B cell (primary cell): Measurements from ENCODE around the gene TSEN54. TPM values are rescaled to one million over a fixed set of nuclear protein-coding genes. Genes with fewer than 3 reads are reported as not detected.
A peak's percentile ranks its signal among the peaks of the same experiment; 100 is the strongest.

Experiments
- ATAC-seq: fragments of 200-7000 bp; cut with Tn5 transposase; one replicate; pipeline ENCODE4 v1.10.0; 2021; ENCODE audit warnings: low read depth, mild to moderate bottlenecking, moderate number of reproducible peaks, moderate library complexity
- CTCF ChIA-PET: fragments of 350-600 bp; sonication (Branson Sonifier 250); formaldehyde crosslinking; loops from one replicate; lab custom pipeline; 2021; ENCODE audit warnings: antibody characterized with exemption, inconsistent platforms; lab: Charles Lee
- POLR2A ChIA-PET: fragments of 350-600 bp; sonication (Branson Sonifier 250); formaldehyde crosslinking; loops from one replicate; lab custom pipeline; 2021; ENCODE audit warnings: antibody characterized with exemption; lab: Charles Lee
- DNase-seq: peaks from one replicate; pipeline ENCODE4 v3.0.0; 2013
- H2AFZ ChIP-seq: 2 replicates; pipeline ENCODE4 v1.6.1; 2012; ENCODE audit warnings: mild to moderate bottlenecking, low read depth, low read length; ENCODE audit not compliant: insufficient read depth, poor library complexity, severe bottlenecking
- H3K27ac ChIP-seq, 2 donors: 1 replicate in 1 of 2; 2 replicates in 1 of 2; pipeline ENCODE4 v1.5.1; 2012 to 2013; ENCODE audit warnings: low read length in 2 of 2, mild to moderate bottlenecking in 2 of 2, moderate library complexity in 1 of 2
- H3K27me3 ChIP-seq, 4 experiments: fragments of 200-600 bp in 1 of 4; sonication (generic) in 1 of 4; replicated peaks in 1 of 4; 1 replicate in 2 of 4; 2 replicates in 2 of 4; pipeline versions ENCODE4 v1.6.1 to v1.7.0; 2013 to 2016; ENCODE audit warnings: low read length in 3 of 4, mild to moderate bottlenecking in 2 of 4, mixed read lengths in 1 of 4, moderate library complexity in 1 of 4; ENCODE audit not compliant: insufficient read depth in 4 of 4, control insufficient read depth in 3 of 4; ENCODE audit errors: control extremely low read depth in 1 of 4
- H3K36me3 ChIP-seq, 2 experiments: replicated peaks in 1 of 2; 1 replicate in 1 of 2; 2 replicates in 1 of 2; pipeline versions ENCODE4 v1.6.1 to v1.7.1; 2013; ENCODE audit warnings: low read length in 1 of 2; ENCODE audit not compliant: insufficient read depth in 2 of 2, control insufficient read depth in 1 of 2; ENCODE audit errors: control extremely low read depth in 1 of 2, extremely low read depth in 1 of 2
- H3K4me1 ChIP-seq, 2 donors: fragments of 200-600 bp in 1 of 2; sonication (generic) in 1 of 2; 1 replicate in 1 of 2; 2 replicates in 1 of 2; pipeline versions ENCODE4 v1.5.1 to v1.6.1; 2013 to 2017; ENCODE audit warnings: low read length in 2 of 2; ENCODE audit not compliant: control insufficient read depth in 2 of 2, insufficient read depth in 2 of 2
- H3K4me2 ChIP-seq: replicated peaks from 2 replicates; pipeline ENCODE3; 2012; ENCODE audit warnings: mild to moderate bottlenecking, low read depth, low read length; ENCODE audit not compliant: poor library complexity, severe bottlenecking
- H3K4me3 ChIP-seq, 5 experiments: fragments of 200-600 bp in 1 of 5; sonication (generic) in 1 of 5; 1 replicate in 3 of 5; 2 replicates in 2 of 5; pipeline versions ENCODE4 v1.5.1 to v1.7.0; 2011 to 2016; ENCODE audit warnings: low read length in 4 of 5, mild to moderate bottlenecking in 4 of 5, low read depth in 2 of 5, control low read depth in 1 of 5, moderate library complexity in 1 of 5; ENCODE audit not compliant: insufficient read depth in 1 of 5; ENCODE audit errors: control extremely low read depth in 1 of 5, extremely low read depth in 1 of 5
- H3K79me2 ChIP-seq: fragments of 200-600 bp; sonication (generic); one replicate; pipeline ENCODE4 v1.6.0; 2016; ENCODE audit warnings: low read length; ENCODE audit not compliant: control insufficient read depth, insufficient read depth
- H3K9ac ChIP-seq: fragments of 200-600 bp; sonication (generic); 2 replicates; pipeline ENCODE4 v1.6.1; 2017; ENCODE audit warnings: mild to moderate bottlenecking, low read length, moderate library complexity
- H3K9me3 ChIP-seq, 3 donors: one replicate each; pipeline versions ENCODE4 v1.6.1 to v1.7.1; 2013; ENCODE audit warnings: low read length in 2 of 3; ENCODE audit not compliant: control insufficient read depth in 2 of 3, insufficient read depth in 1 of 3; ENCODE audit errors: control extremely low read depth in 1 of 3
- H4K20me1 ChIP-seq: 2 replicates; pipeline ENCODE4 v1.6.0; 2012; ENCODE audit warnings: mild to moderate bottlenecking, low read length; ENCODE audit not compliant: insufficient read depth, control insufficient read depth, poor library complexity, severe bottlenecking
- H3K27ac Mint-ChIP-seq: one replicate; pipeline ENCODE4 v1.8.0; 2021; ENCODE audit warnings: mixed read lengths
- H3K27me3 Mint-ChIP-seq: one replicate; pipeline ENCODE4 v1.8.0; 2021; ENCODE audit warnings: mixed read lengths
- H3K4me1 Mint-ChIP-seq: one replicate; pipeline ENCODE4 v1.8.0; 2021; ENCODE audit warnings: mixed read lengths
- H3K4me3 Mint-ChIP-seq: one replicate; pipeline ENCODE4 v1.8.0; 2021; ENCODE audit warnings: mixed read lengths
- H3K9me3 Mint-ChIP-seq: one replicate; pipeline ENCODE4 v1.8.0; 2022; ENCODE audit warnings: mixed read lengths; ENCODE audit not compliant: insufficient read depth
- CTCF ChIP-seq: fragments of 200-600 bp; IDR thresholded peaks from one replicate; pipeline ENCODE4 v1.8.0; 2022; ENCODE audit warnings: antibody characterized with exemption, mild to moderate bottlenecking
- EZH2 ChIP-seq: IDR thresholded peaks from 2 replicates; pipeline ENCODE4 v1.6.1; 2012; ENCODE audit warnings: borderline replicate concordance, low read depth, mild to moderate bottlenecking, moderate library complexity, low read length; ENCODE audit not compliant: insufficient read depth, poor library complexity, severe bottlenecking
- WGBS: methylation state at CpG from one replicate; pipeline ENCODE4 v1.1.5; 2013; ENCODE audit warnings: missing lambda C conversion rate; ENCODE audit not compliant: insufficient coverage; 5-methylcytosine and 5-hydroxymethylcytosine counted together
- intact Hi-C: fragments of 100-400 bp; cut with micrococcal nuclease; formaldehyde crosslinking; loops from one replicate; pipeline ENCODE4 v1.10.0; 2022
- polyA plus RNA-seq: library from polyadenylated mRNA; depleted of rRNA; stranded (reverse); fragments of >200 nt; gene quantifications from 2 replicates; pipeline ENCODE4 v1.2.3, GENCODE V29; 2012
- total RNA-seq, 2 donors: library from RNA; stranded (reverse); fragments of 120-200 nt in 1 of 2; gene quantifications; 1 replicate in 1 of 2; 2 replicates in 1 of 2; pipeline versions ENCODE4 v1.2.3 to v1.2.4, GENCODE V29; 2013 to 2022

Gene TSEN54
- total and polyA plus RNA-seq, 2 donors (not counting 1 experiment from before 2014, with no cell fraction given) = 33.0 to 45.9 TPM

DNA sequence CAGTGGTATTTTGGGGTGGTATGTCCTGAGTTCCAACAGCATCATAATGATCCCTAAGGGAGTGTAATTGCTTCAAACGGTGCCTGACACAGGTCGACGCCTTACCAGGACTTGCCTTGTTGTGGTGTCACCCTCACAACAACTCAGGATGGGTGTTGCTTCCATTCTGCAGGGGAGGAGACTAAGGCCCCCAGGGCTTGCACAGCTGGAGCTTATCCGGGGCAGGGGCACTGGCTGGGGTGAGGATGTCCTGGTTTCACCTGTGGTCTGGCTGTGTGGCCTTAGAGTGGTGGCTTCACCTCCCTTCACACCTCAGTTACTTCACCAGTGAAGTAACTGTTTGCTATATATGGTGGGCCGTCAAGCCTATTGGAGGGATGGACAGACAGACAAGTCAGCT, 32.5 kb downstream of the TSEN54 start:
- Mint-ChIP-seq H3K27ac (peak overlapping the region; percentile 32), H3K9me3 (no peaks in the 10 kb centered on the region), H3K4me1 (peaks cover 3% of the 10 kb centered on the region), H3K4me3 (no peak overlapping the region), H3K27me3 (no peaks in the 10 kb centered on the region)
- ChIA-PET CTCF (interaction anchor here (0.6 to 1.1 kb wide), 2 partner anchors 39 to 195 kb away, joined by 3 read pairs; no protein-coding TSS in a partner anchor), POLR2A (no interaction called here)
- no peak for DNase-seq
- H3K36me3 ChIP-seq = peaks cover 0 to 5% of the 10 kb centered on the region in 2 experiments
- intact Hi-C loops = no loop called here
- H3K27me3 ChIP-seq = no peaks in the 10 kb centered on the region
- WGBS = 100% methylated on average over 3 of the region's 5 CpGs
- H2AFZ ChIP-seq = no peak overlapping the region
- TF ChIP-seq CTCF (no peak), EZH2 (no peak)
- H3K9me3 ChIP-seq = no peaks in the 10 kb centered on the region
- H3K4me3 ChIP-seq = no peak overlapping the region
- H3K79me2 ChIP-seq = no peaks in the 10 kb centered on the region
- no peak overlapping the region for H3K4me2 ChIP-seq
- H3K27ac ChIP-seq = no peak overlapping the region
- H3K9ac ChIP-seq = no peak overlapping the region
- H3K4me1 ChIP-seq = no peaks in the 10 kb centered on the region
- no peaks in the 10 kb centered on the region for H4K20me1 ChIP-seq
- no peak for ATAC-seq

GRCh38 chr17:75549246-75550138, 33.2 kb downstream of the TSEN54 start:
- no peaks in the 10 kb centered on the region for H3K27me3 ChIP-seq
- no peak overlapping the region for H3K27ac ChIP-seq
- POLR2A ChIA-PET = no interaction called here
- H4K20me1 ChIP-seq = no peaks in the 10 kb centered on the region
- Mint-ChIP-seq H3K9me3 (no peaks in the 10 kb centered on the region), H3K4me3 (no peak overlapping the region), H3K27ac (no peak overlapping the region), H3K4me1 (peaks cover 3% of the 10 kb centered on the region), H3K27me3 (no peaks in the 10 kb centered on the region)
- H3K79me2 ChIP-seq = no peaks in the 10 kb centered on the region
- ATAC-seq = no peak
- CTCF ChIA-PET = interaction anchor here (0.6 to 1.1 kb wide), 2 partner anchors 39 to 194 kb away, joined by 3 read pairs; no protein-coding TSS in a partner anchor
- no peak overlapping the region for H3K4me2 ChIP-seq
- no peak overlapping the region for H3K4me3 ChIP-seq
- no peaks in the 10 kb centered on the region for H3K4me1 ChIP-seq
- TF ChIP-seq CTCF (no peak), EZH2 (no peak)
- no peak overlapping the region for H2AFZ ChIP-seq
- no peak for DNase-seq
- no peak overlapping the region for H3K9ac ChIP-seq
- 87% methylated on average over 22 of the region's 22 CpGs for WGBS
- H3K9me3 ChIP-seq = no peaks in the 10 kb centered on the region
- intact Hi-C loops = no loop called here
- peaks cover 0 to 5% of the 10 kb centered on the region in 2 experiments for H3K36me3 ChIP-seq
